ENCODE measurements around the gene DHCR24. TPM values are rescaled to one million over a fixed set of nuclear protein-coding genes. Genes with fewer than 3 reads are reported as not detected.

Gene DHCR24
- total RNA-seq, 1 donor from 2014 or later, result 96.4 TPM

DNA sequence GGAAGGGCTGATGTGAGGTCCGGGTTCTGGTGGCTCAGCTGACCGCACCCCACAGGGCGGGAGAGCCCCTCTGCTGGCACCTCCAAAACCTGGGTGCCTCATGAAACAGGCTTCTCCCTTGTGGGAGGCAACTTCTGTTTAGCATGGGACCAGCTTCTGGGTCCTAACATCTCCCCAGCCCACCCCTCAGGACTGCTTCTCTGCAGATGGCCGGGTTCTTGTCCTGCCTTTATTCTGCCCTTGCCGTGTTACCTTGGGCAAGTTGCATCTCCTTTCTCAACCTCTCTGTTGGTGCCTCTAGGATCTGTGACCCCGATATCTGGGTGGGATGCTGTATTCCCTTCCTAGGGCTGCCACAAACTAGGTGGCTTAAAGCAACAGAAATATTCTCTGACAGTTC is 70.9 kb downstream of the DHCR24 start:
- Mint-ChIP-seq H3K9me3 (peaks cover 9% of the 10 kb centered on the region), H3K4me1 (peaks cover 19% of the 10 kb centered on the region), H3K4me3 (no peak overlapping the region), H3K27ac (no peak overlapping the region), H3K36me3 (no peaks in the 10 kb centered on the region), H3K27me3 (ENCODE audit: low read depth) (peaks cover 4% of the 10 kb centered on the region)
- DNase-seq (ENCODE audit: low spot score in 2 of 2, unreplicated experiment in 2 of 2), result peak in 1 of 2 experiments; percentile 35
- TF ChIP-seq, protein P1, sequence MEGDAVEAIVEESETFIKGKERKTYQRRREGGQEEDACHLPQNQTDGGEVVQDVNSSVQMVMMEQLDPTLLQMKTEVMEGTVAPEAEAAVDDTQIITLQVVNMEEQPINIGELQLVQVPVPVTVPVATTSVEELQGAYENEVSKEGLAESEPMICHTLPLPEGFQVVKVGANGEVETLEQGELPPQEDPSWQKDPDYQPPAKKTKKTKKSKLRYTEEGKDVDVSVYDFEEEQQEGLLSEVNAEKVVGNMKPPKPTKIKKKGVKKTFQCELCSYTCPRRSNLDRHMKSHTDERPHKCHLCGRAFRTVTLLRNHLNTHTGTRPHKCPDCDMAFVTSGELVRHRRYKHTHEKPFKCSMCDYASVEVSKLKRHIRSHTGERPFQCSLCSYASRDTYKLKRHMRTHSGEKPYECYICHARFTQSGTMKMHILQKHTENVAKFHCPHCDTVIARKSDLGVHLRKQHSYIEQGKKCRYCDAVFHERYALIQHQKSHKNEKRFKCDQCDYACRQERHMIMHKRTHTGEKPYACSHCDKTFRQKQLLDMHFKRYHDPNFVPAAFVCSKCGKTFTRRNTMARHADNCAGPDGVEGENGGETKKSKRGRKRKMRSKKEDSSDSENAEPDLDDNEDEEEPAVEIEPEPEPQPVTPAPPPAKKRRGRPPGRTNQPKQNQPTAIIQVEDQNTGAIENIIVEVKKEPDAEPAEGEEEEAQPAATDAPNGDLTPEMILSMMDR (IDR thresholded peaks at IDR 0.05; ENCODE audit: unreplicated experiment), result no peak

DNA sequence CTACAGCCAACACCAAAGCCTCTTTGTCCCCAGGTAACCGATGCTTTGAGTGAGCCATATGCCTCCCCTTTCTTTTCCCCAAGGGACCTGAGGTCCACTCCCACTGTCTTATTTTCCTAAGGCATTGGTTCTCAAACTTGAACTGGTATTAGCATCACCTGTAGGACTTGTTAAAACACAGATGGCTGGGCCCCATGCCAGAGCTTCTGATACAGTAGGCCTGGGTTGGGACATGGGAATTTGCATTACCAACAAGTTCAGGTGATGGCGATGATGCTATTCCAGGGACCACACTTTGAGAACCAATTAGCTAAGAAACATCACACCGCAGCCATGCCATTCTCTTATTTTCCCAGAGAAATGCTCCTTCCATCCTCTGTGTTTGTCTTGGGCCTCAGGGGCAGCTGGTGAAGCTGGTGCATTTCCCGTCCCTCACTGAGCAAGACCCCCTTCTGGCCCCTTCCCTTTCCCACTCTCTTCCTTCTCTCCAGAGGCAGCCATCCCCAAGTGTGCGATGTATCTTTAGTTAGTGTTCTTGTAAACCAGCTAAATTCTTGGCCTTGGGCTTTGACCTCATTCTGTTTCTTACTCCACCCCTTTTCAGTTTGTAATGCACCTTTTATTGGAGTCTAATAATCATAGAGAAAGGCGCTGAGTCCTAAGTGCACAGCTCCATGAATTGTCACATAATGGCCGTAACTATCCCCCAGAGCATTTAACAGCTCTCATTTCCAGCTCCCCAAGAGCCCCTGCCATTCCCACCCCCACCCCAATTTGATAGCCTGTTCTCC is 71.7 kb downstream of the DHCR24 start:
- TF ChIP-seq, protein P1 (IDR thresholded peaks at IDR 0.05; ENCODE audit: unreplicated experiment), result no peak
- Mint-ChIP-seq H3K36me3 (no peaks in the 10 kb centered on the region), H3K27ac (no peak overlapping the region), H3K9me3 (peaks cover 4% of the 10 kb centered on the region), H3K27me3 (ENCODE audit: low read depth) (peaks cover 6% of the 10 kb centered on the region), H3K4me3 (no peak overlapping the region), H3K4me1 (peaks cover 19% of the 10 kb centered on the region)
- DNase-seq (ENCODE audit: low spot score in 2 of 2, unreplicated experiment in 2 of 2), result peak in 1 of 2 experiments; percentile 13

DNA sequence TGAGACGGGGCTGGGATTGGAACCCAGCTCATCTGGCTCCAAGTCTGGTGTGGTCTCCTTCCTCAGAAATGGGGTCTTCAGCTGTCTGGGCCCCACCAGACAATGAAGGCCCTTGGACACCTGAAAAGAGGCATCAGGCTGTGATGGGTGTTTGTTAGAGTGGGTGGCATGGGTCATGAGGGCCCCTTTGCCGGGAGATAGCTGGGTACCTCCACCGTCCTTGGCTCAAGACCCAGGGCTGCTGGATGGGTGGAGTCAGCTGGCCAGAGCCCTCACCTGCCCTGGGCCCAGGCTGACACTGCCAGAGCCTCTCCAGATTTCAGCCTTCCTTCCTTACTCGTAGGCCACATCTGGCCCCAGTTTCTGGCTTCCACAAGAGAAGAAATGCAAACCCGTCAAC is 72.4 kb downstream of the DHCR24 start:
- Mint-ChIP-seq H3K9me3 (no peaks in the 10 kb centered on the region), H3K4me3 (no peak overlapping the region), H3K4me1 (peaks cover 15% of the 10 kb centered on the region), H3K36me3 (no peaks in the 10 kb centered on the region), H3K27ac (no peak overlapping the region), H3K27me3 (ENCODE audit: low read depth) (peaks cover 4% of the 10 kb centered on the region)
- DNase-seq (ENCODE audit: low spot score in 2 of 2, unreplicated experiment in 2 of 2), result peak in 1 of 2 experiments; percentile 11
- TF ChIP-seq, protein P1 (IDR thresholded peaks at IDR 0.05; ENCODE audit: unreplicated experiment), result no peak

DNA sequence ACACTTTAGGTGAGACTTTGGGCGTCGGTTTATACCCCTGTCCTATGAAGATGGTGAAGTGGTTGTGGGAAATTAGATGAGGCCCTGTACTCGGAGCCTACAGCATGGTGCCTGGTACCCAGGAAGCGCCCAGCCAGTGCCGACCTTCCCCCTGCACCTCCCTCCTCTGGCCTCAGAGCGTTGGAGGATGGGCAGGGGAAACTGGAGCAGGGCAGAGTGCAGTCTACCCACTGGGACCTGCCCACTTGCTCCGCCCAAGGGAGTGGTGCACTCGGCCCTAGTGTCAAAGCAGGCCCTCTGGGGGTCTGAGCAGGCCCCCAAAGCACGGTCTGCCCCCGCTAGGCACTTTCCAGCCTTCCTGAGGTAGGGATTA is 72.9 kb downstream of the DHCR24 start:
- H3K9me3 Mint-ChIP-seq, result no peaks in the 10 kb centered on the region
- peak in 1 of 2 experiments; percentile 24 for DNase-seq (ENCODE audit: low spot score in 2 of 2, unreplicated experiment in 2 of 2)
- H3K36me3 Mint-ChIP-seq, result no peaks in the 10 kb centered on the region
- H3K27me3 Mint-ChIP-seq (ENCODE audit: low read depth), result peaks cover 4% of the 10 kb centered on the region
- H3K27ac Mint-ChIP-seq, result no peak overlapping the region
- TF ChIP-seq, protein P1 (IDR thresholded peaks at IDR 0.05; ENCODE audit: unreplicated experiment), result no peak
- peaks cover 14% of the 10 kb centered on the region for H3K4me1 Mint-ChIP-seq
- no peak overlapping the region for H3K4me3 Mint-ChIP-seq

DNA sequence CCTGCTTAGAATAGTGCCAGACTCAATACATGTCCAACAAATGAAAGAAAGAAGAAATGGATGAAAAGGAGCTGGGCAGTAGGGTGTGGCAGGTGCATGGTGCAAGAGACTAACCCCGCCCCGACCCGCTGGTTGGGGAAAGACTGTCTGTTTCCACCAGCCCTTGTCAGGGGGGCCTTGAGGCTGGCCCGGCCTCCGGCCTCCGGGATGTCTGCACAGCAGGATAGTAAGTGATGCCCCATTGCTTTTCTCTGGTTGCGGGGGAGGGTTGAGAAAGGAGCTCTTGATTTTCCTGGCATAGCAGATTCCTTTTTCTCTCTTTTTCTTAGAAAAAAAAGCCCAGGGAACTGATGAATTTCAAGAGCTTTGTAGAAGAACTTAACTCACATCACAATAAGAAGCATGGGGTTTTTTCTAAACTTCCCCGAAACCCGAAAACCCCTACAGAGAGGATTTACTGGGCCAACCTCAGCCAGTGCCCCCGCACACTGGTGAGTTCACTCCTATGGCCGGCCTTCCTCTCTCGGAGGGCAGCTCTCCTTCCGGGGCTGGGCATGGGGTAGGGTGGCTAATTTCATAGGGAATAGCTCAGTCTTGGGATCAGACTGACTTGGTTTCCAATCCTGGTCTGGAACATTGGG is 73.4 kb downstream of the DHCR24 start:
- TF ChIP-seq, protein P1 (IDR thresholded peaks at IDR 0.05; ENCODE audit: unreplicated experiment), result no peak
- H3K27ac Mint-ChIP-seq, result no peak overlapping the region
- no peak for DNase-seq (ENCODE audit: low spot score in 2 of 2, unreplicated experiment in 2 of 2)
- H3K4me1 Mint-ChIP-seq, result peaks cover 8% of the 10 kb centered on the region
- H3K4me3 Mint-ChIP-seq, result no peak overlapping the region
- H3K36me3 Mint-ChIP-seq, result no peaks in the 10 kb centered on the region
- H3K27me3 Mint-ChIP-seq (ENCODE audit: low read depth), result peaks cover 4% of the 10 kb centered on the region
- H3K9me3 Mint-ChIP-seq, result no peaks in the 10 kb centered on the region
